Neural progenitor cell (in vitro differentiated cells): ENCODE measurements around the gene PLCB1. TPM values are rescaled to one million over a fixed set of nuclear protein-coding genes. Genes with fewer than 3 reads are reported as not detected.

Source experiments
- DNase-seq: peaks from one replicate; pipeline ENCODE4 v3.0.0-alpha.2; 2016; ENCODE audit warnings: low spot score
- H2AFZ ChIP-seq: fragments of 200-600 bp; sonication (generic); replicated peaks from 2 replicates; pipeline ENCODE4 v1.6.1; 2016; ENCODE audit warnings: antibody characterized with exemption
- H3F3A ChIP-seq: fragments of 200-600 bp; sonication (generic); 2 replicates; pipeline ENCODE4 v1.6.1; 2016; ENCODE audit warnings: antibody characterized with exemption, low read depth
- H3K27ac ChIP-seq: fragments of 200-600 bp; sonication (generic); 2 replicates; pipeline ENCODE4 v1.5.1; 2016; ENCODE audit warnings: mild to moderate bottlenecking
- H3K27me3 ChIP-seq: fragments of 200-600 bp; sonication (generic); 2 replicates; pipeline ENCODE4 v1.6.1; 2016; ENCODE audit warnings: mild to moderate bottlenecking, moderate library complexity
- H3K36me3 ChIP-seq: fragments of 200-600 bp; sonication (generic); 2 replicates; pipeline ENCODE4 v1.5.1; 2016
- H3K4me1 ChIP-seq: fragments of 200-600 bp; sonication (generic); 2 replicates; pipeline ENCODE4 v1.6.1; 2016; ENCODE audit warnings: mixed run types
- H3K4me2 ChIP-seq: fragments of 200-600 bp; sonication (generic); 2 replicates; pipeline ENCODE4 v1.6.1; 2016
- H3K4me3 ChIP-seq: fragments of 200-600 bp; sonication (generic); 2 replicates; pipeline ENCODE4 v1.5.1; 2016
- H3K79me2 ChIP-seq: fragments of 200-600 bp; sonication (generic); 2 replicates; pipeline ENCODE4 v1.6.1; 2016; ENCODE audit warnings: low read depth
- H3K9ac ChIP-seq: fragments of 200-600 bp; sonication (generic); 2 replicates; pipeline ENCODE4 v1.6.1; 2016
- H3K9me3 ChIP-seq: fragments of 200-600 bp; sonication (generic); 2 replicates; pipeline ENCODE4 v1.5.1; 2016; ENCODE audit warnings: low read depth
- H4K20me1 ChIP-seq: fragments of 200-600 bp; sonication (generic); 2 replicates; pipeline ENCODE4 v1.6.1; 2016; ENCODE audit warnings: low read depth
- H3K27ac Mint-ChIP-seq: 3 replicates; pipeline ENCODE4 v1.8.0; 2021; ENCODE audit warnings: mixed read lengths
- H3K27me3 Mint-ChIP-seq: 2 replicates; pipeline ENCODE4 v1.8.0; 2022; ENCODE audit warnings: low read depth, mild to moderate bottlenecking, inconsistent platforms, moderate library complexity, mixed read lengths; ENCODE audit not compliant: insufficient read depth
- H3K36me3 Mint-ChIP-seq: 3 replicates; pipeline ENCODE4 v1.8.0; 2021; ENCODE audit warnings: mixed read lengths
- H3K4me1 Mint-ChIP-seq: 3 replicates; pipeline ENCODE4 v1.8.0; 2021; ENCODE audit warnings: mixed read lengths
- H3K4me3 Mint-ChIP-seq: 3 replicates; pipeline ENCODE4 v1.8.0; 2021; ENCODE audit warnings: mild to moderate bottlenecking, moderate library complexity, mixed read lengths
- H3K9me3 Mint-ChIP-seq: 3 replicates; pipeline ENCODE4 v1.8.0; 2020; ENCODE audit warnings: mixed read lengths
- EZH2 ChIP-seq: fragments of 200-600 bp; sonication (generic); IDR thresholded peaks from 2 replicates; pipeline ENCODE4 v1.6.1; 2017; ENCODE audit warnings: antibody characterized with exemption, mild to moderate bottlenecking, moderate library complexity
- EZH2phosphoT487 ChIP-seq: fragments of 200-600 bp; sonication (generic); IDR thresholded peaks from 2 replicates; pipeline ENCODE4 v1.6.1; 2017; ENCODE audit warnings: antibody characterized with exemption
- total RNA-seq: library from RNA; depleted of rRNA; stranded (reverse); fragments of >200 nt; gene quantifications from 2 replicates; pipeline ENCODE4 v1.2.3, GENCODE V29; 2015; ENCODE audit warnings: low replicate concordance
- TF ChIP-seq, protein P1 (sequence below): fragments of 200-600 bp; sonication (generic); IDR thresholded peaks from 2 replicates; pipeline ENCODE4 v1.5.1; 2017; ENCODE audit warnings: antibody characterized with exemption, mild to moderate bottlenecking

Gene PLCB1
- total RNA-seq, 1 donor from 2014 or later, result 30.2 TPM

- no peak for TF ChIP-seq EZH2
- TF ChIP-seq, protein P1, sequence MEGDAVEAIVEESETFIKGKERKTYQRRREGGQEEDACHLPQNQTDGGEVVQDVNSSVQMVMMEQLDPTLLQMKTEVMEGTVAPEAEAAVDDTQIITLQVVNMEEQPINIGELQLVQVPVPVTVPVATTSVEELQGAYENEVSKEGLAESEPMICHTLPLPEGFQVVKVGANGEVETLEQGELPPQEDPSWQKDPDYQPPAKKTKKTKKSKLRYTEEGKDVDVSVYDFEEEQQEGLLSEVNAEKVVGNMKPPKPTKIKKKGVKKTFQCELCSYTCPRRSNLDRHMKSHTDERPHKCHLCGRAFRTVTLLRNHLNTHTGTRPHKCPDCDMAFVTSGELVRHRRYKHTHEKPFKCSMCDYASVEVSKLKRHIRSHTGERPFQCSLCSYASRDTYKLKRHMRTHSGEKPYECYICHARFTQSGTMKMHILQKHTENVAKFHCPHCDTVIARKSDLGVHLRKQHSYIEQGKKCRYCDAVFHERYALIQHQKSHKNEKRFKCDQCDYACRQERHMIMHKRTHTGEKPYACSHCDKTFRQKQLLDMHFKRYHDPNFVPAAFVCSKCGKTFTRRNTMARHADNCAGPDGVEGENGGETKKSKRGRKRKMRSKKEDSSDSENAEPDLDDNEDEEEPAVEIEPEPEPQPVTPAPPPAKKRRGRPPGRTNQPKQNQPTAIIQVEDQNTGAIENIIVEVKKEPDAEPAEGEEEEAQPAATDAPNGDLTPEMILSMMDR, result no peak
- no peak for TF ChIP-seq EZH2phosphoT487
- H3K36me3 Mint-ChIP-seq, result no peaks in the 10 kb centered on the region
- no peaks in the 10 kb centered on the region for H3K9me3 Mint-ChIP-seq
- H3K4me1 ChIP-seq, result no peaks in the 10 kb centered on the region
- H3K27ac ChIP-seq, result no peak overlapping the region
- no peaks in the 10 kb centered on the region for H3K27me3 ChIP-seq
- H3F3A ChIP-seq, result no peaks in the 10 kb centered on the region
- no peak overlapping the region for H3K4me3 Mint-ChIP-seq
- H3K9me3 ChIP-seq, result no peaks in the 10 kb centered on the region
- H3K27me3 Mint-ChIP-seq, result no peaks in the 10 kb centered on the region
- H2AFZ ChIP-seq, result no peak overlapping the region
- H3K36me3 ChIP-seq, result no peaks in the 10 kb centered on the region
- H3K4me1 Mint-ChIP-seq, result no peaks in the 10 kb centered on the region
- no peak overlapping the region for H3K9ac ChIP-seq
- H3K4me3 ChIP-seq, result no peak overlapping the region
- DNase-seq, result no peak
- H3K27ac Mint-ChIP-seq, result no peak overlapping the region
- H3K4me2 ChIP-seq, result no peak overlapping the region
- no peaks in the 10 kb centered on the region for H4K20me1 ChIP-seq
- H3K79me2 ChIP-seq, result no peaks in the 10 kb centered on the region
These were observed 378.7 kb downstream of the PLCB1 start for GRCh38 chr20:8510808-8511207.

GRCh38 chr20:8512003-8512402, 379.9 kb downstream of the PLCB1 start:
- no peaks in the 10 kb centered on the region for H3K79me2 ChIP-seq

GRCh38 chr20:8515810-8516435, 383.9 kb downstream of the PLCB1 start:
- no peaks in the 10 kb centered on the region for H3K27me3 ChIP-seq
- no peak overlapping the region for H2AFZ ChIP-seq
- no peaks in the 10 kb centered on the region for H3K79me2 ChIP-seq
- peaks cover 7% of the 10 kb centered on the region for H3K4me1 Mint-ChIP-seq
- H3K9me3 ChIP-seq, result no peaks in the 10 kb centered on the region
- H3K9me3 Mint-ChIP-seq, result no peaks in the 10 kb centered on the region
- no peaks in the 10 kb centered on the region for H3F3A ChIP-seq
- no peak overlapping the region for H3K27ac ChIP-seq
- H3K4me3 Mint-ChIP-seq, result no peak overlapping the region
- H3K36me3 Mint-ChIP-seq, result no peaks in the 10 kb centered on the region
- H3K9ac ChIP-seq, result no peak overlapping the region
- no peak overlapping the region for H3K4me2 ChIP-seq
- no peaks in the 10 kb centered on the region for H3K27me3 Mint-ChIP-seq
- H3K27ac Mint-ChIP-seq, result no peak overlapping the region
- H3K4me3 ChIP-seq, result no peak overlapping the region
- H4K20me1 ChIP-seq, result no peaks in the 10 kb centered on the region
- H3K4me1 ChIP-seq, result peaks cover 12% of the 10 kb centered on the region
- TF ChIP-seq, protein P1, result no peak
- TF ChIP-seq EZH2, result no peak
- TF ChIP-seq EZH2phosphoT487, result no peak
- H3K36me3 ChIP-seq, result no peaks in the 10 kb centered on the region
- DNase-seq, result no peak

More at GRCh38 chr20:8512003-8512402, 379.9 kb downstream of the PLCB1 start:
- H3K36me3 Mint-ChIP-seq, result no peaks in the 10 kb centered on the region
- TF ChIP-seq, protein P1, result no peak
- TF ChIP-seq EZH2phosphoT487 (no peak), EZH2 (no peak)
- no peak overlapping the region for H3K27ac Mint-ChIP-seq
- no peaks in the 10 kb centered on the region for H3K4me1 Mint-ChIP-seq
- no peak overlapping the region for H3K9ac ChIP-seq
- H3F3A ChIP-seq, result no peaks in the 10 kb centered on the region
- no peak overlapping the region for H3K27ac ChIP-seq
- DNase-seq, result no peak
- H3K4me3 Mint-ChIP-seq, result no peak overlapping the region
- no peaks in the 10 kb centered on the region for H3K4me1 ChIP-seq
- no peaks in the 10 kb centered on the region for H4K20me1 ChIP-seq
- no peaks in the 10 kb centered on the region for H3K9me3 Mint-ChIP-seq
- no peak overlapping the region for H3K4me3 ChIP-seq
- H2AFZ ChIP-seq, result no peak overlapping the region
- H3K27me3 Mint-ChIP-seq, result no peaks in the 10 kb centered on the region
- no peaks in the 10 kb centered on the region for H3K9me3 ChIP-seq
- no peak overlapping the region for H3K4me2 ChIP-seq
- no peaks in the 10 kb centered on the region for H3K36me3 ChIP-seq
- no peaks in the 10 kb centered on the region for H3K27me3 ChIP-seq
